ENCODE results near the gene CPZ.
A peak's percentile ranks its signal among the peaks of the same experiment; 100 is the strongest.

Gene CPZ

GRCh38 chr4:8570201-8570600, 22.4 kb upstream of the CPZ start (continued):
- TF ChIP-seq, protein P1, sequence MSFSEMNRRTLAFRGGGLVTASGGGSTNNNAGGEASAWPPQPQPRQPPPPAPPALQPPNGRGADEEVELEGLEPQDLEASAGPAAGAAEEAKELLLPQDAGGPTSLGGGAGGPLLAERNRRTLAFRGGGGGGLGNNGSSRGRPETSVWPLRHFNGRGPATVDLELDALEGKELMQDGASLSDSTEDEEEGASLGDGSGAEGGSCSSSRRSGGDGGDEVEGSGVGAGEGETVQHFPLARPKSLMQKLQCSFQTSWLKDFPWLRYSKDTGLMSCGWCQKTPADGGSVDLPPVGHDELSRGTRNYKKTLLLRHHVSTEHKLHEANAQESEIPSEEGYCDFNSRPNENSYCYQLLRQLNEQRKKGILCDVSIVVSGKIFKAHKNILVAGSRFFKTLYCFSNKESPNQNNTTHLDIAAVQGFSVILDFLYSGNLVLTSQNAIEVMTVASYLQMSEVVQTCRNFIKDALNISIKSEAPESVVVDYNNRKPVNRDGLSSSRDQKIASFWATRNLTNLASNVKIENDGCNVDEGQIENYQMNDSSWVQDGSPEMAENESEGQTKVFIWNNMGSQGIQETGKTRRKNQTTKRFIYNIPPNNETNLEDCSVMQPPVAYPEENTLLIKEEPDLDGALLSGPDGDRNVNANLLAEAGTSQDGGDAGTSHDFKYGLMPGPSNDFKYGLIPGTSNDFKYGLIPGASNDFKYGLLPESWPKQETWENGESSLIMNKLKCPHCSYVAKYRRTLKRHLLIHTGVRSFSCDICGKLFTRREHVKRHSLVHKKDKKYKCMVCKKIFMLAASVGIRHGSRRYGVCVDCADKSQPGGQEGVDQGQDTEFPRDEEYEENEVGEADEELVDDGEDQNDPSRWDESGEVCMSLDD (tag by site-specific recombination; IDR thresholded peaks at IDR 0.05) = no peak
- no peak for TF ChIP-seq ZNF311 (tag by site-specific recombination; IDR thresholded peaks at IDR 0.05; ENCODE audit: borderline replicate concordance)
- TF ChIP-seq ZNF654 (tag by site-specific recombination; IDR thresholded peaks at IDR 0.05; ENCODE audit: low read depth) = no peak
- TF ChIP-seq ZNF792 (tag by site-specific recombination; IDR thresholded peaks at IDR 0.05) = no peak

- Histone ChIP-seq H3K27ac (ENCODE audit: extremely low read depth, low read depth, low read length) (no peak overlapping the region), H3K4me3 (ENCODE audit: low read depth, low read length) (no peak overlapping the region), H3K9me3 (ENCODE audit: control insufficient read depth, insufficient read depth, low read depth, low read length) (no peaks in the 10 kb centered on the region), H3K36me3 (ENCODE audit: control insufficient read depth in 2 of 2, insufficient read depth in 1 of 2, low read length in 2 of 2) (no peaks in the 10 kb centered on the region), H3K4me1 (ENCODE audit: control insufficient read depth, insufficient read depth, low read length) (no peaks in the 10 kb centered on the region)
- ChIA-PET POLR2A (no interaction called here), CTCF (interaction anchor here (1.0 to 1.2 kb wide), 2 partner anchors 22 to 101 kb away, joined by 3 read pairs; no protein-coding TSS in a partner anchor)
- TF ChIP-seq ZNF792 (tag by site-specific recombination; IDR thresholded peaks at IDR 0.05) = no peak
- TF ChIP-seq MYNN (tag by site-specific recombination; IDR thresholded peaks at IDR 0.05; ENCODE audit: borderline replicate concordance) = no peak
- TF ChIP-seq EGR2 (tag by site-specific recombination; IDR thresholded peaks at IDR 0.05; ENCODE audit: low read depth) = no peak
- 0 out of 2 replicates have a peak, but pooled peaks have one; percentile 14 for TF ChIP-seq ZIC2 (tag by site-specific recombination; IDR thresholded peaks at IDR 0.05)
- peak; percentile 78 for TF ChIP-seq SP7 (tag by site-specific recombination; IDR thresholded peaks at IDR 0.05)
- TF ChIP-seq ZNF48 (tag by site-specific recombination; IDR thresholded peaks at IDR 0.05) = no peak
These were observed 20.6 kb upstream of the CPZ start for GRCh38 chr4:8571702-8572685.

DNA sequence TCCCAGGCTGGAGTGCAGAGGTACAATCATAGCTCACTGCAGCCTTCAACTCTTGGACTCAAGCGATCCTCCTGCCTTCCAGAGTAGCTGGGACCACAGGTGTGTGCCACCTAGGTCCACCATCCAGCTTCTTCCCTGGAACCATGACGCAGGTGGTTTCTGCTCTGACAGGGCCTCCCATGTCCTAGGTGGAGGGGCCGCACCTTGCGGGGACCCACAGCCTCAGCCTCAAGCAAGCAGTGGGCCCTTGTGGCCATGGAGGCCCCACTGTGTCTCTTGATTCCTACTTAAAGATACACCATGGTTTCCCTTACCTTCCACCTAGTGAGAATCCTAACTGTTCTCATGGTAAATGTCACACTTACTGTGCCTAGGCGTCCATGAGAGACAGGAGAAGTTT, 19.3 kb upstream of the CPZ start:
- TF ChIP-seq ZNF514 (tag by site-specific recombination; IDR thresholded peaks at IDR 0.05) (no peak), ZNF221 (tag by site-specific recombination; IDR thresholded peaks at IDR 0.05; ENCODE audit: borderline replicate concordance) (no peak), SP3 (tag by site-specific recombination; IDR thresholded peaks at IDR 0.05) (no peak), ZNF624 (tag by site-specific recombination; IDR thresholded peaks at IDR 0.05) (no peak), MZF1 (tag by site-specific recombination; IDR thresholded peaks at IDR 0.05; ENCODE audit: borderline replicate concordance) (no peak), ZBTB26 (tag by site-specific recombination; optimal IDR thresholded peaks at IDR 0.05) (no peak), ZNF777 (tag by site-specific recombination; IDR thresholded peaks at IDR 0.05; ENCODE audit: borderline replicate concordance) (no peak), ZNF23 (tag by site-specific recombination; IDR thresholded peaks at IDR 0.05; ENCODE audit: borderline replicate concordance) (no peak), ELK4 (IDR thresholded peaks at IDR 0.05; ENCODE audit: borderline replicate concordance, low read depth, low read length) (no peak), ZNF223 (tag by site-specific recombination; IDR thresholded peaks at IDR 0.05) (no peak), ZNF311 (tag by site-specific recombination; IDR thresholded peaks at IDR 0.05; ENCODE audit: borderline replicate concordance) (no peak)
- TF ChIP-seq, protein P2, sequence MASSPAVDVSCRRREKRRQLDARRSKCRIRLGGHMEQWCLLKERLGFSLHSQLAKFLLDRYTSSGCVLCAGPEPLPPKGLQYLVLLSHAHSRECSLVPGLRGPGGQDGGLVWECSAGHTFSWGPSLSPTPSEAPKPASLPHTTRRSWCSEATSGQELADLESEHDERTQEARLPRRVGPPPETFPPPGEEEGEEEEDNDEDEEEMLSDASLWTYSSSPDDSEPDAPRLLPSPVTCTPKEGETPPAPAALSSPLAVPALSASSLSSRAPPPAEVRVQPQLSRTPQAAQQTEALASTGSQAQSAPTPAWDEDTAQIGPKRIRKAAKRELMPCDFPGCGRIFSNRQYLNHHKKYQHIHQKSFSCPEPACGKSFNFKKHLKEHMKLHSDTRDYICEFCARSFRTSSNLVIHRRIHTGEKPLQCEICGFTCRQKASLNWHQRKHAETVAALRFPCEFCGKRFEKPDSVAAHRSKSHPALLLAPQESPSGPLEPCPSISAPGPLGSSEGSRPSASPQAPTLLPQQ (tag by site-specific recombination; IDR thresholded peaks at IDR 0.05) = no peak
- TF ChIP-seq, protein P3, sequence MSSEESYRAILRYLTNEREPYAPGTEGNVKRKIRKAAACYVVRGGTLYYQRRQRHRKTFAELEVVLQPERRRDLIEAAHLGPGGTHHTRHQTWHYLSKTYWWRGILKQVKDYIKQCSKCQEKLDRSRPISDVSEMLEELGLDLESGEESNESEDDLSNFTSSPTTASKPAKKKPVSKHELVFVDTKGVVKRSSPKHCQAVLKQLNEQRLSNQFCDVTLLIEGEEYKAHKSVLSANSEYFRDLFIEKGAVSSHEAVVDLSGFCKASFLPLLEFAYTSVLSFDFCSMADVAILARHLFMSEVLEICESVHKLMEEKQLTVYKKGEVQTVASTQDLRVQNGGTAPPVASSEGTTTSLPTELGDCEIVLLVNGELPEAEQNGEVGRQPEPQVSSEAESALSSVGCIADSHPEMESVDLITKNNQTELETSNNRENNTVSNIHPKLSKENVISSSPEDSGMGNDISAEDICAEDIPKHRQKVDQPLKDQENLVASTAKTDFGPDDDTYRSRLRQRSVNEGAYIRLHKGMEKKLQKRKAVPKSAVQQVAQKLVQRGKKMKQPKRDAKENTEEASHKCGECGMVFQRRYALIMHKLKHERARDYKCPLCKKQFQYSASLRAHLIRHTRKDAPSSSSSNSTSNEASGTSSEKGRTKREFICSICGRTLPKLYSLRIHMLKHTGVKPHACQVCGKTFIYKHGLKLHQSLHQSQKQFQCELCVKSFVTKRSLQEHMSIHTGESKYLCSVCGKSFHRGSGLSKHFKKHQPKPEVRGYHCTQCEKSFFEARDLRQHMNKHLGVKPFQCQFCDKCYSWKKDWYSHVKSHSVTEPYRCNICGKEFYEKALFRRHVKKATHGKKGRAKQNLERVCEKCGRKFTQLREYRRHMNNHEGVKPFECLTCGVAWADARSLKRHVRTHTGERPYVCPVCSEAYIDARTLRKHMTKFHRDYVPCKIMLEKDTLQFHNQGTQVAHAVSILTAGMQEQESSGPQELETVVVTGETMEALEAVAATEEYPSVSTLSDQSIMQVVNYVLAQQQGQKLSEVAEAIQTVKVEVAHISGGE (tag by site-specific recombination; conservative IDR thresholded peaks at IDR 0.05; ENCODE audit: low read depth) = no peak
- Histone ChIP-seq H3K4me3 (ENCODE audit: low read depth, low read length) (no peak overlapping the region), H3K36me3 (ENCODE audit: control insufficient read depth in 2 of 2, insufficient read depth in 1 of 2, low read length in 2 of 2) (no peaks in the 10 kb centered on the region), H3K9me3 (ENCODE audit: control insufficient read depth, insufficient read depth, low read depth, low read length) (no peaks in the 10 kb centered on the region), H3K4me1 (ENCODE audit: control insufficient read depth, insufficient read depth, low read length) (no peaks in the 10 kb centered on the region), H3K27ac (ENCODE audit: extremely low read depth, low read depth, low read length) (no peak overlapping the region)
- ChIA-PET CTCF (interaction anchor here (1.2 kb wide), 1 partner anchor 24 kb away, joined by 3 read pairs; no protein-coding TSS in a partner anchor), POLR2A (no interaction called here)

Data from HEK293 (cell line).